A549 (cell line): ENCODE data around the gene ZNF681. TPM values are rescaled to one million over a fixed set of nuclear protein-coding genes. Genes with fewer than 3 reads are reported as not detected.

Experiments used
- ATAC-seq, 2 experiments: fragments of 200-7000 bp in 1 of 2; fragments of >200 bp in 1 of 2; cut with Nextera tagmentation in 1 of 2; cut with Tn5 transposase in 1 of 2; 3 replicates each; pipeline versions ENCODE4 v1.8.0 to v1.9.1; 2018 to 2020; ENCODE audit warnings: mild to moderate bottlenecking in 1 of 2, moderate library complexity in 1 of 2
- CTCF ChIA-PET: fragments of 300-600 bp; sonication (Branson Sonifier 250); formaldehyde crosslinking; extraction: SDS; loops from one replicate; lab custom pipeline; 2021; ENCODE audit warnings: antibody characterized with exemption, inconsistent platforms; lab: Yijun Ruan, JAX
- POLR2A ChIA-PET: fragments of 350-600 bp; formaldehyde crosslinking; extraction: SDS; loops from one replicate; lab custom pipeline; 2021; ENCODE audit warnings: antibody characterized with exemption, inconsistent platforms; lab: Yijun Ruan, JAX
- DNase-seq, 2 experiments: peaks; one replicate each; pipeline versions ENCODE4 v3.0.0 to v3.0.0-alpha.2; 2011 to 2016; ENCODE audit warnings: low read depth in 1 of 2, low spot score in 1 of 2
- FAIRE-seq: peaks from 2 replicates; lab custom pipeline; 2011; peaks lifted over from hg19 to GRCh38; lab: Jason Lieb, UNC
- H3K27ac ChIP-seq, 2 experiments: fragments of >200 bp; sonication (Bioruptor Twin); formaldehyde crosslinking; 3 replicates each; pipeline ENCODE4 v1.5.1; 2016 to 2017
- H3K4me1 ChIP-seq: fragments of >200 bp; sonication (Bioruptor Twin); formaldehyde crosslinking; 3 replicates; pipeline ENCODE4 v1.6.1; 2016
- H3K4me2 ChIP-seq: fragments of >200 bp; sonication (Bioruptor Twin); formaldehyde crosslinking; 3 replicates; pipeline ENCODE4 v1.6.1; 2016
- H3K4me3 ChIP-seq: fragments of >200 bp; sonication (Bioruptor Twin); formaldehyde crosslinking; 3 replicates; pipeline ENCODE4 v1.5.1; 2016
- H3K9me3 ChIP-seq: fragments of >200 bp; sonication (Bioruptor Twin); formaldehyde crosslinking; 3 replicates; pipeline ENCODE4 v1.6.1; 2016
- ATOH8 ChIP-seq: fragments of 250-450 bp; sonication (Bioruptor Pico); IDR thresholded peaks from 2 replicates; pipeline ENCODE4 v1.5.0; 2020; ENCODE audit warnings: low read depth, mild to moderate bottlenecking, moderate library complexity
- BCL3 ChIP-seq: fragments of >200 bp; sonication (Bioruptor Twin); formaldehyde crosslinking; IDR thresholded peaks from 3 replicates; pipeline ENCODE4 v1.6.1; 2016
- CBX2 ChIP-seq: fragments of 200-600 bp; sonication (generic); IDR thresholded peaks from 2 replicates; pipeline ENCODE4 v1.6.1; 2016; ENCODE audit warnings: low read depth, mild to moderate bottlenecking, borderline replicate concordance
- CEBPB ChIP-seq, 2 experiments: fragments of >200 bp in 1 of 2; sonication (Bioruptor Twin) in 1 of 2; formaldehyde crosslinking in 1 of 2; IDR thresholded peaks; 2 replicates each; pipeline ENCODE4 v1.6.1; 2012 to 2016
- CHD2 ChIP-seq: fragments of 150-350 bp; IDR thresholded peaks from 2 replicates; pipeline ENCODE4 v1.6.1; 2014; ENCODE audit warnings: low read length; ENCODE audit not compliant: partially characterized antibody
- CHD4 ChIP-seq: fragments of 200-600 bp; sonication (generic); IDR thresholded peaks from 2 replicates; pipeline ENCODE4 v1.6.1; 2016; ENCODE audit warnings: antibody characterized with exemption, mild to moderate bottlenecking, borderline replicate concordance
- EHF ChIP-seq: fragments of 250-450 bp; sonication (Bioruptor Pico); IDR thresholded peaks from 2 replicates; pipeline ENCODE4 v1.5.0; 2020; ENCODE audit warnings: mild to moderate bottlenecking
- ESRRA ChIP-seq: fragments of 150-350 bp; IDR thresholded peaks from 2 replicates; pipeline ENCODE4 v1.6.1; 2014; ENCODE audit warnings: mild to moderate bottlenecking, low read length, borderline replicate concordance
- FOSL2 ChIP-seq, 2 experiments: fragments of 450-650 bp in 1 of 2; fragments of >200 bp in 1 of 2; sonication (Bioruptor Twin) in 1 of 2; formaldehyde crosslinking; IDR thresholded peaks; 2 replicates each; pipeline versions ENCODE4 v1.5.0 to v1.6.1; 2016 to 2020; ENCODE audit warnings: mild to moderate bottlenecking in 1 of 2, moderate library complexity in 1 of 2
- HEYL ChIP-seq: fragments of 250-450 bp; sonication (Bioruptor Pico); IDR thresholded peaks from 2 replicates; pipeline ENCODE4 v1.8.0; 2021; ENCODE audit warnings: mild to moderate bottlenecking, moderate library complexity
- HOXB13 ChIP-seq: fragments of 250-450 bp; sonication (Bioruptor Pico); IDR thresholded peaks from 2 replicates; pipeline ENCODE4 v1.5.0; 2020; ENCODE audit warnings: low read depth, mild to moderate bottlenecking, moderate library complexity
- KDM1A ChIP-seq: fragments of 200-600 bp; sonication (generic); IDR thresholded peaks from 2 replicates; pipeline ENCODE4 v1.6.1; 2016; ENCODE audit warnings: low read depth, mild to moderate bottlenecking
- KDM5A ChIP-seq: fragments of 200-600 bp; sonication (generic); IDR thresholded peaks from 2 replicates; pipeline ENCODE4 v1.6.1; 2016; ENCODE audit warnings: antibody characterized with exemption, mild to moderate bottlenecking
- MAFK ChIP-seq: fragments of 450-650 bp; IDR thresholded peaks from 2 replicates; pipeline ENCODE4 v1.6.1; 2014; ENCODE audit not compliant: partially characterized antibody
- MAX ChIP-seq: IDR thresholded peaks from 2 replicates; pipeline ENCODE4 v1.6.1; 2012
- MYC ChIP-seq: IDR thresholded peaks from 2 replicates; pipeline ENCODE4 v1.6.1; 2012; ENCODE audit warnings: mild to moderate bottlenecking, inconsistent platforms, low read length, improper control_type of control experiment, borderline replicate concordance
- NFE2L2 ChIP-seq: fragments of 150-350 bp; conservative IDR thresholded peaks from 2 replicates; pipeline ENCODE4 v1.6.1; 2014; ENCODE audit warnings: low read length
- NR3C1 ChIP-seq: fragments of >200 bp; sonication (Bioruptor Twin); formaldehyde crosslinking; IDR thresholded peaks from 3 replicates; pipeline ENCODE4 v1.6.1; 2017
- POLR2AphosphoS2 ChIP-seq: conservative IDR thresholded peaks from 2 replicates; pipeline ENCODE4 v1.6.1; 2012; ENCODE audit warnings: low read length, improper control_type of control experiment, inconsistent platforms
- RAD21 ChIP-seq, 2 experiments: fragments of >200 bp in 1 of 2; sonication (Bioruptor Twin) in 1 of 2; formaldehyde crosslinking in 1 of 2; IDR thresholded peaks in 1 of 2; conservative IDR thresholded peaks in 1 of 2; 2 replicates in 1 of 2; 3 replicates in 1 of 2; pipeline ENCODE4 v1.6.1; 2012 to 2018; ENCODE audit warnings: inconsistent platforms in 1 of 2
- RFX5 ChIP-seq: fragments of 450-650 bp; IDR thresholded peaks from 2 replicates; pipeline ENCODE4 v1.7.1; 2014; ENCODE audit warnings: antibody characterized with exemption, mild to moderate bottlenecking, moderate library complexity
- SMC3 ChIP-seq: fragments of >200 bp; sonication (Bioruptor Twin); formaldehyde crosslinking; IDR thresholded peaks from 3 replicates; pipeline ENCODE4 v1.6.1; 2018; ENCODE audit warnings: inconsistent platforms
- TP53 ChIP-seq: fragments of 250-450 bp; sonication (Bioruptor Pico); IDR thresholded peaks from 2 replicates; pipeline ENCODE4 v1.5.0; 2021; ENCODE audit warnings: mild to moderate bottlenecking, moderate library complexity
- ZC3H11A ChIP-seq: fragments of 450-650 bp; IDR thresholded peaks from 2 replicates; pipeline ENCODE4 v1.6.1; 2014; ENCODE audit warnings: antibody characterized with exemption, mild to moderate bottlenecking
- ZNF302 ChIP-seq: fragments of 250-450 bp; sonication (Bioruptor Pico); IDR thresholded peaks from 2 replicates; pipeline ENCODE4 v1.9.0; 2021; ENCODE audit warnings: inconsistent platforms, mild to moderate bottlenecking, moderate library complexity
- ZSCAN20 ChIP-seq: fragments of 250-450 bp; sonication (Bioruptor Pico); IDR thresholded peaks from 2 replicates; pipeline ENCODE4 v1.8.0; 2022; ENCODE audit warnings: mild to moderate bottlenecking, moderate library complexity
- WGBS: methylation state at CpG from one replicate; pipeline ENCODE4 v1.1.6; 2017; ENCODE audit errors: missing lambda C conversion rate; 5-methylcytosine and 5-hydroxymethylcytosine counted together
- polyA plus RNA-seq, 4 experiments: library from polyadenylated mRNA; depleted of rRNA in 3 of 4; stranded (reverse); fragments of >200 nt; fragmentation: RNase III in 1 of 4; extraction: RNeasy Plus Mini Kit Qiagen cat#74134 plus additional on column Dnase treatment in 1 of 4; gene quantifications; 2 replicates in 3 of 4; 3 replicates in 1 of 4; pipeline ENCODE4 v1.2.3, GENCODE V29; 2011 to 2017

The ZNF681 gene
- polyA plus RNA-seq, 2 of the 4 experiments (the other 2 are of a cell fraction), result 0.01 to 0.03 TPM

- 3% methylated on average over 3 of the region's 3 CpGs for WGBS
- TF ChIP-seq CEBPB (IDR thresholded peaks at IDR 0.05) (no peak), ESRRA (no peak), HEYL (CRISPR knock-in tag) (no peak), RAD21 (conservative IDR thresholded peaks at IDR 0.05 in 1 of 2, IDR thresholded peaks at IDR 0.05 in 1 of 2) (no peak), ZC3H11A (no peak), NR3C1 (no peak), MAX (no peak), SMC3 (no peak), ZSCAN20 (CRISPR knock-in tag) (no peak), POLR2AphosphoS2 (no peak), NFE2L2 (no peak), FOSL2 (IDR thresholded peaks at IDR 0.05) (no peak), FOSL2 (CRISPR knock-in tag; IDR thresholded peaks at IDR 0.05) (no peak), ATOH8 (CRISPR knock-in tag) (no peak), CHD2 (no peak), HOXB13 (CRISPR knock-in tag) (no peak), TP53 (CRISPR knock-in tag) (no peak), KDM1A (no peak), EHF (CRISPR knock-in tag) (no peak)
- TF ChIP-seq, all 56 proteins: peak for 0
- H3K9me3 ChIP-seq, result peaks cover 17% of the 10 kb centered on the region; the same call in 2 of the 3 replicates
- FAIRE-seq (no peak), DNase-seq (no peak), ATAC-seq (no peak)
- no peak overlapping the region for H3K27ac ChIP-seq
- no peak overlapping the region for H3K4me3 ChIP-seq
- H3K4me2 ChIP-seq, result no peak overlapping the region
- no peaks in the 10 kb centered on the region for H3K4me1 ChIP-seq
- CTCF ChIA-PET, result no interaction called here
- POLR2A ChIA-PET, result no interaction called here
These were observed 28.4 kb upstream of the ZNF681 start for GRCh38 chr19:23787106-23787505.

GRCh38 chr19:23785982-23786381 lies 27.3 kb upstream of the ZNF681 start:
- ChIA-PET CTCF (no interaction called here), POLR2A (no interaction called here)
- Histone ChIP-seq H3K4me3 (no peak overlapping the region), H3K27ac (no peak overlapping the region), H3K9me3 (peaks cover 15% of the 10 kb centered on the region; the same call in 2 of the 3 replicates), H3K4me2 (no peak overlapping the region), H3K4me1 (no peaks in the 10 kb centered on the region)
- no peak for ATAC-seq
- no peak for FAIRE-seq
- WGBS, result 15% methylated on average over 3 of the region's 3 CpGs
- DNase-seq, result no peak
- no peak for TF ChIP-seq BCL3
- no peak for TF ChIP-seq RFX5
- TF ChIP-seq ESRRA, result no peak
- TF ChIP-seq CEBPB (IDR thresholded peaks at IDR 0.05), result no peak
- TF ChIP-seq HOXB13 (CRISPR knock-in tag), result no peak
- no peak for TF ChIP-seq CBX2
- no peak for TF ChIP-seq KDM5A
- no peak for TF ChIP-seq MYC
- no peak for TF ChIP-seq HEYL (CRISPR knock-in tag)

GRCh38 chr19:23784274-23784673 lies 25.6 kb upstream of the ZNF681 start:
- ChIA-PET CTCF (no interaction called here), POLR2A (no interaction called here)
- no peak overlapping the region for H3K4me3 ChIP-seq
- no peaks in the 10 kb centered on the region for H3K4me1 ChIP-seq
- H3K27ac ChIP-seq, result no peak overlapping the region
- FAIRE-seq (no peak), DNase-seq (no peak)
- WGBS, result 7% methylated on average over 2 of the region's 2 CpGs
- H3K9me3 ChIP-seq, result peaks cover 17% of the 10 kb centered on the region; the same call in 1 of the 3 replicates
- TF ChIP-seq CHD4, result no peak
- TF ChIP-seq MAFK, result no peak
- TF ChIP-seq KDM1A, result no peak
- TF ChIP-seq ZNF302, result no peak
- TF ChIP-seq CBX2, result no peak
- TF ChIP-seq, all 56 proteins: peak for 0
- H3K4me2 ChIP-seq, result no peak overlapping the region
- no peak for ATAC-seq
